Measurements from ENCODE around the gene KCNK10.

- TF ChIP-seq CTCF (IDR thresholded peaks at IDR 0.05): no peak
- TF ChIP-seq POLR2A (IDR thresholded peaks at IDR 0.05; ENCODE audit: low read depth): no peak
Measured at GRCh38 chr14:88305528-88306322, 17.3 kb downstream of the KCNK10 start.
